ENCODE results near the gene TSC22D4.

Gene TSC22D4

GRCh38 chr7:100489824-100490223 is 10.8 kb upstream of the TSC22D4 start:
- DNase-seq (ENCODE audit: low spot score in 2 of 2) = no peak
- H3K27ac Mint-ChIP-seq (ENCODE audit: low read depth) = no peak overlapping the region

DNA sequence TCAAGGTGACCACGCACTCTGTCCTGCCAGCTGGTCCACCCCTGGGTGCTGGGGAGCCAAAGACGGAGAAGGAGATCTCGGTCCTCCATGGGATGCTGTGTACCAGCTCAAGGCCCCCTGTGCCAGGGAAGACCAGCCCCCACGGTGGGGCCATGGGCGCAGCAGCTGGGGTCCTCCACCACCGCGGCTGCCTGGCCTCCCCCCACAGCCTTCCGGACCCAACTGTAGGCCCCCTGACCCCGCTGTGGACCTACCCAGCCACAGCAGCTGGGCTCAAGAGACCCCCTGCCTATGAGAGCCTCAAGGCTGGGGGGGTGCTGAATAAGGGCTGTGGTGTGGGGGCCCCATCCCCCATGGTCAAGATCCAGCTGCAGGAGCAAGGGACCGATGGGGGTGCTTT is 10.1 kb upstream of the TSC22D4 start:
- Mint-ChIP-seq H3K27ac (ENCODE audit: low read depth) (no peak overlapping the region), H3K4me3 (no peak overlapping the region), H3K27me3 (peaks cover 11% of the 10 kb centered on the region), H3K4me1 (peaks cover 16% of the 10 kb centered on the region), H3K9me3 (no peaks in the 10 kb centered on the region), H3K36me3 (ENCODE audit: insufficient read depth) (peaks cover 5% of the 10 kb centered on the region)
- DNase-seq (ENCODE audit: low spot score in 2 of 2) (no peak), ATAC-seq (replicated peaks; ENCODE audit: extremely low read depth, poor library complexity, severe bottlenecking) (no peak)

More at GRCh38 chr7:100489824-100490223, 10.8 kb upstream of the TSC22D4 start:
- Mint-ChIP-seq H3K27me3 (peaks cover 11% of the 10 kb centered on the region), H3K36me3 (ENCODE audit: insufficient read depth) (peaks cover 6% of the 10 kb centered on the region), H3K4me3 (no peak overlapping the region), H3K4me1 (peaks cover 12% of the 10 kb centered on the region), H3K9me3 (no peaks in the 10 kb centered on the region)
- ATAC-seq (replicated peaks; ENCODE audit: extremely low read depth, poor library complexity, severe bottlenecking) = no peak

DNA sequence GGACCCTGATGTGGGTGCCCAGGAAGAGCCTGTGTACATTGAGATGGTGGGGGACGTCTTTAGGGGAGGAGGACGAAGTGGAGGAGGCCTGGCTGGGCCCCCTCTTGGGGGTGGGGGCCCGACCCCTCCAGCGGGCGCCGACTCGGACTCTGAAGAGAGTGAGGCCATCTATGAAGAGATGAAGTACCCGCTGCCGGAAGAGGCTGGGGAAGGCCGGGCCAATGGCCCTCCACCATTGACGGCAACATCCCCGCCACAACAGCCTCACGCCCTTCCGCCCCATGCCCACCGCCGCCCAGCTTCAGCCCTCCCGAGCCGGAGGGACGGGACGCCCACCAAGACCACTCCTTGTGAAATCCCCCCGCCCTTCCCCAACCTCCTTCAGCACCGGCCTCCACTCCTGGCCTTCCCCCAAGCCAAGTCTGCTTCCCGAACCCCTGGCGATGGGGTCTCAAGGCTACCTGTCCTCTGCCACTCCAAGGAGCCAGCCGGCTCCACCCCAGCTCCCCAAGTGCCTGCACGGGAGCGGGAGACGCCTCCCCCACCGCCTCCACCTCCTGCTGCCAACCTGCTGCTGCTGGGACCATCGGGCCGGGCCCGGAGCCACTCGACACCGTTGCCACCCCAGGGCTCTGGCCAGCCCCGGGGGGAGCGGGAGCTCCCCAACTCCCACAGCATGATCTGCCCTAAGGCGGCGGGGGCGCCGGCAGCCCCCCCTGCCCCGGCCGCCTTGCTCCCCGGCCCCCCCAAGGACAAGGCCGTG is 9.5 kb upstream of the TSC22D4 start:
- no peak for DNase-seq (ENCODE audit: low spot score in 2 of 2)
- H3K4me1 Mint-ChIP-seq = peaks cover 16% of the 10 kb centered on the region
- H3K27ac Mint-ChIP-seq (ENCODE audit: low read depth) = no peak overlapping the region
- H3K27me3 Mint-ChIP-seq = peaks cover 11% of the 10 kb centered on the region
- no peaks in the 10 kb centered on the region for H3K9me3 Mint-ChIP-seq
- H3K36me3 Mint-ChIP-seq (ENCODE audit: insufficient read depth) = peaks cover 5% of the 10 kb centered on the region
- no peak overlapping the region for H3K4me3 Mint-ChIP-seq
- no peak for ATAC-seq (replicated peaks; ENCODE audit: extremely low read depth, poor library complexity, severe bottlenecking)

GRCh38 chr7:100486753-100487446 is 7.9 kb upstream of the TSC22D4 start:
- H3K36me3 Mint-ChIP-seq (ENCODE audit: insufficient read depth) = peaks cover 6% of the 10 kb centered on the region
- H3K27me3 Mint-ChIP-seq = no peaks in the 10 kb centered on the region
- peaks cover 13% of the 10 kb centered on the region for H3K4me1 Mint-ChIP-seq
- ATAC-seq (replicated peaks; ENCODE audit: extremely low read depth, poor library complexity, severe bottlenecking) (no peak), DNase-seq (ENCODE audit: low spot score in 2 of 2) (no peak)
- no peak overlapping the region for H3K4me3 Mint-ChIP-seq
- H3K27ac Mint-ChIP-seq (ENCODE audit: low read depth) = no peak overlapping the region
- H3K9me3 Mint-ChIP-seq = no peaks in the 10 kb centered on the region

GRCh38 chr7:100486111-100486636 is 7.2 kb upstream of the TSC22D4 start:
- no peaks in the 10 kb centered on the region for H3K9me3 Mint-ChIP-seq
- no peak overlapping the region for H3K27ac Mint-ChIP-seq (ENCODE audit: low read depth)
- peaks cover 18% of the 10 kb centered on the region for H3K4me1 Mint-ChIP-seq
- no peaks in the 10 kb centered on the region for H3K27me3 Mint-ChIP-seq
- ATAC-seq (replicated peaks; ENCODE audit: extremely low read depth, poor library complexity, severe bottlenecking) (no peak), DNase-seq (ENCODE audit: low spot score in 2 of 2) (no peak)
- H3K4me3 Mint-ChIP-seq = no peak overlapping the region
- peaks cover 7% of the 10 kb centered on the region for H3K36me3 Mint-ChIP-seq (ENCODE audit: insufficient read depth)

DNA sequence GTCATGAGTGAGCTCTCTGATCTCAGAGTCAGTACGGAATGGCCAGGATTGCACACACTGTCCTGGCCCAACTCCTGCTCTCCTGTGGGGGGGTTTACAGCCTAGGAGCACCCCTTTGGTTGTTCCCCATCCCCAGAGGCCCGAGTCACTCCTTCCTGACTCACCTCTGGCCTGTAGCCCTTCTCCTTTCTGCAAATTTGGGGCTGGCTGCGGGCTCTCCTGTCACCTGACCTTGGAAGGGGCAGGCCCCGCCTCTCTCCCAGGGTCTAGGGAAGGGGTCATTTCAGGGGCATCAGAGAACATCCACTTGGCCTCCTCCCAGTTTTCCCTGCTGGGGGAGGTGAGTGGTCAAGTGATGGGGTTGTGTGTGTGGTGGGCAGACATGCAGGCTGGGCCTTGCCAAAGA is 6.5 kb upstream of the TSC22D4 start:
- H3K9me3 Mint-ChIP-seq = no peaks in the 10 kb centered on the region
- no peaks in the 10 kb centered on the region for H3K27me3 Mint-ChIP-seq
- peaks cover 18% of the 10 kb centered on the region for H3K4me1 Mint-ChIP-seq
- H3K4me3 Mint-ChIP-seq = no peak overlapping the region
- H3K36me3 Mint-ChIP-seq (ENCODE audit: insufficient read depth) = peaks cover 7% of the 10 kb centered on the region
- no peak overlapping the region for H3K27ac Mint-ChIP-seq (ENCODE audit: low read depth)
- no peak for DNase-seq (ENCODE audit: low spot score in 2 of 2)
- ATAC-seq (replicated peaks; ENCODE audit: extremely low read depth, poor library complexity, severe bottlenecking) = no peak

DNA sequence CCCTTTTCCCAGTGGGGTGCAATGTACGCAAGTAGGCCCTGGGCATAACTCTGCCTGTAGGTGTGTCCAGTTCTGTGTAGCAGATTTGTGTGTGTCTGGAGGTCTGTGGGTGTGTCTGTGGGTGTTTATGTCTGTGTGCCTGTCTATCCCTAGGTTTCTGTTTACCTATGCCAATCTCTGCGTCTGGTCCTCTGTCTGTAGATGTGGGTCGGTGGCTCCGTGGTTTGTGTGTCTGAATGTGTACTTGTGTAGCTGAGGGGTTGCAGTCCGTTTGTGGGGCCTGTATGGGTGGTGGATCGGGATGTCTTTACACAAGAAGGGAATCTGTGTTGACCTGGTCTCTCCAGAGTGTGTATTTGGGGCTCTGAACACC is 5.6 kb upstream of the TSC22D4 start:
- ATAC-seq (replicated peaks; ENCODE audit: extremely low read depth, poor library complexity, severe bottlenecking) = no peak
- H3K9me3 Mint-ChIP-seq = no peaks in the 10 kb centered on the region
- H3K27ac Mint-ChIP-seq (ENCODE audit: low read depth) = peak overlapping the region; percentile 54
- no peak for DNase-seq (ENCODE audit: low spot score in 2 of 2)
- peaks cover 19% of the 10 kb centered on the region for H3K4me1 Mint-ChIP-seq
- H3K4me3 Mint-ChIP-seq = peak overlapping the region; percentile 19
- H3K27me3 Mint-ChIP-seq = no peaks in the 10 kb centered on the region
- peaks cover 6% of the 10 kb centered on the region for H3K36me3 Mint-ChIP-seq (ENCODE audit: insufficient read depth)

DNA sequence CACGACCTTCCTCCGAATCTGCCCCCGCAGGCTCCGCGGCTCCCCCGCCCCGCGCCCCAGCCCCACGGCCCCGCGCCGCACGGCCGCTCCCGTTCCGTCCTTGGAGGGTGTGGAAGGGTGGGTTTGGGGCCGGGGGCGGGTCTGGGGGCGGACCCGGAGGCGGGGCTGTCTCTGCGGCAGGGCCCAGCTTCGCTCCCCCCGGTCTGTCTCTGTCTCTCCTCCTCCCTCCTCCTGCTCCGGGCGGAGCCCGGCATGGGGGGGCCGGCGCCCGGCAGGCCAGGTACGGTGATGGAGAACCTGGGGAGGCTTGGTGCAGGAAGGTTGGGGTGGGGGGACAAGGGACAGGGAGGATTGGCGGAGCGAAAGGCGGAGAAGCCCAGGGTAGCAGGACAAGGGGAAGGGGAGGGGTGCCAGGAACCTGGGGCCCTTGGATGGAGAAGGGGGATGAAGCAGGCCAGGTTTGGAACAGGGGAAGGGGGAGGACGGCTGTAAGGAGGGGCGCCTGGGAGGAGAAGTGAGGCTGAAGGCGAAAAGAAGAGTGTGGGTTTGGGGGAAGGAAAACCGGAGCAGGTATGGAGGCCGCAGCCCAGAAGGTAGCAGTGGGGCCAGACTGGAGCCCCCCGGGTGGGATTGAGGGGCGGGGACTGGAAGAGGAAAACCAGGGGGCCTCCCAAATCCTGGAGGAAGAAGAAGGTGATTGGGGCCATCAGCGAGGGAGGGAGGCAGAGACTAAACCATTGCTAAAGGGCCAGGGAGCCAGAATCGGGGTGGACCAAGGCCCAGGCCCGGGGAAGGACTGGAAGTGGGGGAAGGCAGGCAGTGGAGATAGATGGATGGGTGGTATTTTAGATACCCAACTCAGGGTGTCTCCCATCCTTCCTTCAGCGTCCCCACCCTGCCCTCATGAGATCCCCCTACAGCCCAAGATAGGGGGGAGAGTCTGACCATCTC is 5.0 kb upstream of the TSC22D4 start, which contains the start of gene NYAP1:
Gene NYAP1, plus strand, starts transcription at position 206 of the 951 bp plus-strand sequence. CDS start 1,385 bp downstream, outside the sequence.
- Mint-ChIP-seq H3K27me3 (no peaks in the 10 kb centered on the region), H3K4me1 (peaks cover 25% of the 10 kb centered on the region), H3K36me3 (ENCODE audit: insufficient read depth) (peaks cover 8% of the 10 kb centered on the region), H3K4me3 (peak within 1 kb of the TSS; percentile 84), H3K9me3 (no peaks in the 10 kb centered on the region), H3K27ac (ENCODE audit: low read depth) (peak within 1 kb of the TSS; percentile 54)
- ATAC-seq (replicated peaks; ENCODE audit: extremely low read depth, poor library complexity, severe bottlenecking) = peak; percentile 29
- DNase-seq (ENCODE audit: low spot score in 2 of 2) = no peak

DNA sequence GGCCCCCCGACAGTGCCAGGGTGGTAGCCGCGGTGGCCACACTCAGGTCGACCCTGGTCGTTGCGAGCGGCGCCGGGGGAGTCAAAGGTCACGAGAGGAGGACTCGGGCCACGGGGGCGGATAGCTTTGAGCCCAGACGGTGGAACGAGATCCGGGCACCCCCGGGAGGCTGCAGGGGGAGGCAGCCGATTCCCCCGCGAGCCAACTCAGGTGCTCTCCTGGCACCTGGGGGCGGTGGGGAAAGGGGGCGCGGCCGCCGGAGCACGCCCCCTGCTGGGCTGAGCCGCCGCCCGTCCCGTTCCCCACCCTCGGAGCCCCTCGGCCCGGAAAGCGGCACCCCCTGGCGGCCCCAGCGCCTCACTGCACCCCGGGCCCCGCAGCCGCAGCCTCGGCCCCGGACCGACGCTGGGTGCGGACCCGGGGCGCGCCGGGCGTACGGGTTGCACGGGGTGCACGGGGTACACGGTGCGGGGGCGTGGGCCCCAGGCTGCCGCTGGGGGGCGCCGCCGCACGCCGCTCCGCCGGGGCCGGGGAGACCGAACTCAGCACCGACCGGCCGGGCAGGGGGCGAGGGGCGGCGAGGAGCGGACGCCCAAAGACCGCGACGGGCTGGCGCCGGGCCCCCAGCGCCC is 4.2 kb upstream of the TSC22D4 start:
- Mint-ChIP-seq H3K36me3 (ENCODE audit: insufficient read depth) (peaks cover 14% of the 10 kb centered on the region), H3K27ac (ENCODE audit: low read depth) (no peak overlapping the region), H3K4me3 (peak overlapping the region; percentile 84), H3K4me1 (peaks cover 28% of the 10 kb centered on the region), H3K27me3 (no peaks in the 10 kb centered on the region), H3K9me3 (no peaks in the 10 kb centered on the region)
- ATAC-seq (replicated peaks; ENCODE audit: extremely low read depth, poor library complexity, severe bottlenecking) (peak; percentile 60), DNase-seq (ENCODE audit: low spot score in 2 of 2) (peak; percentile 69 to 78)

GRCh38 chr7:100482728-100483089 is 3.7 kb upstream of the TSC22D4 start:
- ATAC-seq (replicated peaks; ENCODE audit: extremely low read depth, poor library complexity, severe bottlenecking) (no peak), DNase-seq (ENCODE audit: low spot score in 2 of 2) (no peak)
- no peak overlapping the region for H3K27ac Mint-ChIP-seq (ENCODE audit: low read depth)
- no peaks in the 10 kb centered on the region for H3K27me3 Mint-ChIP-seq
- peaks cover 18% of the 10 kb centered on the region for H3K36me3 Mint-ChIP-seq (ENCODE audit: insufficient read depth)
- peak overlapping the region; percentile 84 for H3K4me3 Mint-ChIP-seq
- H3K9me3 Mint-ChIP-seq = no peaks in the 10 kb centered on the region
- H3K4me1 Mint-ChIP-seq = peaks cover 28% of the 10 kb centered on the region

- peaks cover 37% of the 10 kb centered on the region for H3K4me1 Mint-ChIP-seq
- H3K27me3 Mint-ChIP-seq = no peaks in the 10 kb centered on the region
- H3K36me3 Mint-ChIP-seq (ENCODE audit: insufficient read depth) = peaks cover 27% of the 10 kb centered on the region
- H3K27ac Mint-ChIP-seq (ENCODE audit: low read depth) = no peak overlapping the region
- H3K9me3 Mint-ChIP-seq = no peaks in the 10 kb centered on the region
- no peak for ATAC-seq (replicated peaks; ENCODE audit: extremely low read depth, poor library complexity, severe bottlenecking)
- no peak for DNase-seq (ENCODE audit: low spot score in 2 of 2)
- H3K4me3 Mint-ChIP-seq = peak overlapping the region; percentile 50
Observed at GRCh38 chr7:100481466-100481865, 2.5 kb upstream of the TSC22D4 start.

GRCh38 chr7:100477871-100478267 is 1.1 kb downstream of the TSC22D4 start:
- H3K36me3 Mint-ChIP-seq (ENCODE audit: insufficient read depth) = peaks cover 56% of the 10 kb centered on the region
- no peaks in the 10 kb centered on the region for H3K27me3 Mint-ChIP-seq
- ATAC-seq (replicated peaks; ENCODE audit: extremely low read depth, poor library complexity, severe bottlenecking) (no peak), DNase-seq (ENCODE audit: low spot score in 2 of 2) (no peak)
- H3K27ac Mint-ChIP-seq (ENCODE audit: low read depth) = peak overlapping the region; percentile 92
- no peaks in the 10 kb centered on the region for H3K9me3 Mint-ChIP-seq
- peaks cover 64% of the 10 kb centered on the region for H3K4me1 Mint-ChIP-seq
- H3K4me3 Mint-ChIP-seq = peak overlapping the region; percentile 85

Data from central memory CD8-positive, alpha-beta T cell (primary cell).